NCI-H345 treated with DMSO at 0.1 percent for 48 hours (cell line): ENCODE data around the gene KEL.

Experiments
- DNase-seq: peaks from one replicate; lab custom pipeline; 2025; ENCODE audit not compliant: unreplicated experiment; lab: John Stamatoyannopoulos, UW

Gene KEL

GRCh38 chr7:142962991-142963390 lies 828 bp upstream of the KEL start:
- no peak for DNase-seq

- DNase-seq, result no peak
Measured at GRCh38 chr7:142961595-142961972, 579 bp downstream of the KEL start.

- no peak for DNase-seq
Measured at GRCh38 chr7:142960955-142961512, 1.1 kb downstream of the KEL start.

GRCh38 chr7:142959202-142959601 lies 3.0 kb downstream of the KEL start:
- DNase-seq, result no peak

- no peak for DNase-seq
Measured at GRCh38 chr7:142957723-142958122, 4.4 kb downstream of the KEL start.

GRCh38 chr7:142956951-142957623 lies 5.1 kb downstream of the KEL start:
- no peak for DNase-seq

GRCh38 chr7:142954680-142955268 lies 7.4 kb downstream of the KEL start:
- no peak for DNase-seq

GRCh38 chr7:142950235-142950634 lies 11.9 kb downstream of the KEL start:
- DNase-seq, result no peak

GRCh38 chr7:142948603-142949002 lies 13.6 kb downstream of the KEL start:
- DNase-seq, result no peak

- DNase-seq, result no peak
Measured at GRCh38 chr7:142945001-142945400, 17.2 kb downstream of the KEL start.

- no peak for DNase-seq
Measured at GRCh38 chr7:142943706-142944268, 18.4 kb downstream of the KEL start.

- no peak for DNase-seq
Measured at GRCh38 chr7:142942746-142943145, 19.4 kb downstream of the KEL start.

GRCh38 chr7:142941541-142941940 lies 20.6 kb downstream of the KEL start:
- DNase-seq, result no peak

GRCh38 chr7:142940966-142941535 lies 21.1 kb downstream of the KEL start:
- no peak for DNase-seq

GRCh38 chr7:142939226-142939910 lies 22.8 kb downstream of the KEL start, which contains the start of gene LLCFC1:
Gene LLCFC1, plus strand, starts transcription at chr7:142939484. Its CDS starts 138 bp downstream, at chr7:142939622.
- no peak for DNase-seq

GRCh38 chr7:142938611-142939010 lies 23.6 kb downstream of the KEL start:
- DNase-seq, result no peak

GRCh38 chr7:142935941-142936565 lies 26.1 kb downstream of the KEL start:
- DNase-seq, result no peak

- no peak for DNase-seq
Measured at GRCh38 chr7:142934056-142934455, 28.1 kb downstream of the KEL start.

- no peak for DNase-seq
Measured at GRCh38 chr7:142933624-142934023, 28.5 kb downstream of the KEL start, which contains the start of gene TRPV5. Gene TRPV5, minus strand, starts transcription at chr7:142933746. Its CDS starts 287 bp downstream, at chr7:142933459.

GRCh38 chr7:142933092-142933475 lies 29.1 kb downstream of the KEL start:
- DNase-seq, result no peak
